Stimulated activated CD4-positive, alpha-beta T cell treated with anti-CD3 and anti-CD28 coated beads, Interleukin-4, amount 100 ng/mL, for 4 hours (primary cell): Measurements from ENCODE around the gene ANKRD61.
"Not testable (repeated sequence)": the region's sequence is repeated elsewhere in the genome, so short reads cannot be mapped to it uniquely, and the experiment has no call there.

ENCODE experiments used
- DNase-seq, 2 experiments: peaks; one replicate each; pipeline ENCODE4 v3.0.0-alpha.2; 2020

Gene ANKRD61

GRCh38 chr7:6032167-6032566, 991 bp downstream of the ANKRD61 start:
- no peak for DNase-seq

GRCh38 chr7:6032641-6033040, 1.5 kb downstream of the ANKRD61 start:
- no peak for DNase-seq

- no peak for DNase-seq
These were observed 4.0 kb downstream of the ANKRD61 start for GRCh38 chr7:6035165-6035564.

GRCh38 chr7:6035686-6036085, 4.5 kb downstream of the ANKRD61 start:
- DNase-seq = no peak

GRCh38 chr7:6049780-6050179, 18.6 kb downstream of the ANKRD61 start:
- DNase-seq = no peak

GRCh38 chr7:6051185-6051584, 20.0 kb downstream of the ANKRD61 start:
- DNase-seq = not testable (repeated sequence)

GRCh38 chr7:6056616-6057015, 25.4 kb downstream of the ANKRD61 start:
- no peak for DNase-seq

- no peak for DNase-seq
These were observed 26.3 kb downstream of the ANKRD61 start for GRCh38 chr7:6057316-6058129.

GRCh38 chr7:6059941-6060340, 28.8 kb downstream of the ANKRD61 start:
- DNase-seq = not testable (repeated sequence)

GRCh38 chr7:6071406-6071805, 40.2 kb downstream of the ANKRD61 start:
- DNase-seq = no peak

GRCh38 chr7:6074612-6075380, 43.6 kb downstream of the ANKRD61 start:
- DNase-seq = no peak

- DNase-seq = no peak
These were observed 47.4 kb downstream of the ANKRD61 start for GRCh38 chr7:6078548-6078947.

GRCh38 chr7:6083047-6083446, 51.9 kb downstream of the ANKRD61 start:
- not testable (repeated sequence) for DNase-seq
